ENCODE results near the gene SPRR4.

DNA sequence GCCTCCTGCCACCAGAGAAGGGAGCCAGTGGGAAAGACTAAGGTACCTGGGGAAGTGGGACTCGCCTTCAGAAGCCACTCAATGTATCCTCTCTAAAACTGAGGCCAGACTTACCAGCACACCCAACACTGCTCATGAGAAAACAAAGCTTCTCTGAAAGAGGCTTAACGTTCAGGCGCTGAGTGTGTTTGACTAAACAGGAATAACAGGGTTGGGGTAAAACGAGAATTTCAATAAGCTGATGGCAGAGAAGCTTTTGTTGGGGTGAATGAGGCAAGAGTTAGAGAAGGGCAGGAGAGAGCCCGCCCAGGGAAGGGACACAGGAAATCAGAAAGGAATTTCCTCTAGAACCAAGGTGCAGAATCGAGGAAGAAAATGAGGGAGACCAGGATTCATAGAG lies 29.4 kb downstream of the SPRR4 start:
- TF ChIP-seq, protein P1, sequence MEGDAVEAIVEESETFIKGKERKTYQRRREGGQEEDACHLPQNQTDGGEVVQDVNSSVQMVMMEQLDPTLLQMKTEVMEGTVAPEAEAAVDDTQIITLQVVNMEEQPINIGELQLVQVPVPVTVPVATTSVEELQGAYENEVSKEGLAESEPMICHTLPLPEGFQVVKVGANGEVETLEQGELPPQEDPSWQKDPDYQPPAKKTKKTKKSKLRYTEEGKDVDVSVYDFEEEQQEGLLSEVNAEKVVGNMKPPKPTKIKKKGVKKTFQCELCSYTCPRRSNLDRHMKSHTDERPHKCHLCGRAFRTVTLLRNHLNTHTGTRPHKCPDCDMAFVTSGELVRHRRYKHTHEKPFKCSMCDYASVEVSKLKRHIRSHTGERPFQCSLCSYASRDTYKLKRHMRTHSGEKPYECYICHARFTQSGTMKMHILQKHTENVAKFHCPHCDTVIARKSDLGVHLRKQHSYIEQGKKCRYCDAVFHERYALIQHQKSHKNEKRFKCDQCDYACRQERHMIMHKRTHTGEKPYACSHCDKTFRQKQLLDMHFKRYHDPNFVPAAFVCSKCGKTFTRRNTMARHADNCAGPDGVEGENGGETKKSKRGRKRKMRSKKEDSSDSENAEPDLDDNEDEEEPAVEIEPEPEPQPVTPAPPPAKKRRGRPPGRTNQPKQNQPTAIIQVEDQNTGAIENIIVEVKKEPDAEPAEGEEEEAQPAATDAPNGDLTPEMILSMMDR (IDR thresholded peaks at IDR 0.05), result no peak
- TF ChIP-seq POLR2A (IDR thresholded peaks at IDR 0.05), result no peak
